GM21737 (cell line): ENCODE results near the gene KCNC1.

ENCODE experiments used
- ATAC-seq: cut with Tn5 transposase; IDR thresholded peaks from one replicate; pipeline ENCODE4 v1.9.1; 2021; ENCODE audit warnings: mild to moderate bottlenecking, moderate library complexity; ENCODE audit not compliant: unreplicated experiment

Gene KCNC1

GRCh38 chr11:17814546-17814945 is 80.0 kb downstream of the KCNC1 start:
- ATAC-seq: no peak

DNA sequence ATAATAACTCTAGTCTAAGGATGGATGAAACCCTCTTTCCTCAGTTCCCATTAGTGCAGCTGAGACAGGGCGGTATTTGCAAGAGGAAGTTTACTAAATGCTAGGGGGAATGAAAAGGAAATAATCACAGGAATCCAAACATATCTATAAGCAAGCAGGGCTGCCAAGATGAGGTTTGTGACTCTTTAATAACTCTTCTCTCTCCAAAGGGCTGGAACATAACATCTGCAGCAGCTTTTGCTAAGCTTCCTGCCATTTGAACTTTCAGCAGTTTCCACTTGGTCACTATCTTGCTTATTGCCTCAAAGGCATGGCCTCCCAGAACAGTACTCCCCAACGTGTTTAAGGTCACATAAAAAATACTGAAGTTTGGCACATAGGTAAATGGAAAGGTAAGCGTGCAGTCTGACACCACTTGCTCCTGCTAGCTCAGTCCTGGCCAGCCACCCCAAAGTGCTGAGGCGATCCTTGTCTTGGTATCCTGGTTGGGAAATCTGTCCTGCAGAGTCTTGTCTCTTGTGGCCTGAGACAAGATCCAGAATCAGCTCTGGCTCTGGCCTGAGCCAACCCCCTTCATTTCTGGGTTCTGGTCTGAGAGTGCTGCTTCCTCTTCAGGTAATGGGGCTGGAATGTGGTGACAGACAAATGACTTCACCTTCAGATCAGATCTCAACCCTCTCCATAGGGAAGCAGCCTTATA is 81.8 kb downstream of the KCNC1 start:
- ATAC-seq: no peak

DNA sequence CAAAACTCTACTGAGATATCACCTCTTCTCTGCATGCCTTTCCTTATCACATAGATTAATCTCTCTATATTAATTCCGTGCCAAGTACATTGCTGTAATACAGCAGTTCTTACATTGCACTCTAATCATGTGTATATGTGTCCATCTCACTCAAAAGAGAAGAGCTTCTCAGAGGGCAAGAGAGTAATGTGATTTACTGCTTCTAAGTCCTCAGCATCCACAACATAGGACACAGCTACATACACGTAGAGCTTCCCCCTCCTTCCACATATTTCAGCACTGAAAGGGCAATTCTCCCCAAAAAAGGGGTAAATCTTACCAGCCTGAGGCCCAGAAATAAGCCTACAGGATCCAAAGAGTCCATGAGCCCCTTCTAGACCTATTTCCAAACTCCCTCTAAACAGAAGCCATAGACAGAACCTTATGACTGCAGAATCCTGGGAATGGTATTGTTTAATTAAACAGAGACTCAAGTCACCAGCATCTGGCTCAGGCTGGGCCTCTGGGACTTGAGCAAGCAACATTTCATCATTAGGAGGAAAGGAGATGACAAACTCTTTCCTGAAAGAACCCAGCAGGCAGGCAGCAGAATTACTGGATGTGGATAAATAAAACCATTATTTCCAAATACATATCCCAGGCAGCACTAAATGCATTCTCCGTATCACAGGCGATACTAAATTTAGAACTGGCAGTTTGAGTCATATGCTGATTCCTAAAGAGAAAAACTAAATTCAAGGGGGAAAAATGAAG is 87.2 kb downstream of the KCNC1 start:
- no peak for ATAC-seq

GRCh38 chr11:17822401-17822781 is 87.8 kb downstream of the KCNC1 start:
- no peak for ATAC-seq

GRCh38 chr11:17827006-17827405 is 92.4 kb downstream of the KCNC1 start:
- ATAC-seq: no peak

DNA sequence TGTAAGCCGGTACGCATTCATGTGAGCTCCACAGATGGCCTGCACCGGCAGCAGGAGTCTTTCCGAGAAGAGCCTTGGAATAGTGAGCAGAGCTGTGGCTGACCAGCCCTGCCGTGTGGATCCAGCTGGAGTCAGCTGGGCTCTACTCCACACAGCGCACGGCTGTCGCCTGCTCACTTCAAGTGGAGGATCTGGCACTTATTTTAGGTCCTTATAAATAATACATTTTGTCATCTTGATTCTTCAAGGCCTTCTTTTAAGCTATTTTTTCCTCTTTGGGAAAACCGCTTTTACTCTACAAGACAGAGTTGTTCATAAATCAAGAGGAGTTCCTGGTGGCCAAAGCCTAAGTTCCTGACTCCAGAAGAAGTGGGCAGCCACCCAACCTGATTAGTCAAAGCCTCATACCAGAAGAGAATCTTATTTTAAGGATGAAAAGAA is 93.8 kb downstream of the KCNC1 start:
- no peak for ATAC-seq

- ATAC-seq: no peak
Observed at GRCh38 chr11:17831228-17831627, 96.6 kb downstream of the KCNC1 start.

DNA sequence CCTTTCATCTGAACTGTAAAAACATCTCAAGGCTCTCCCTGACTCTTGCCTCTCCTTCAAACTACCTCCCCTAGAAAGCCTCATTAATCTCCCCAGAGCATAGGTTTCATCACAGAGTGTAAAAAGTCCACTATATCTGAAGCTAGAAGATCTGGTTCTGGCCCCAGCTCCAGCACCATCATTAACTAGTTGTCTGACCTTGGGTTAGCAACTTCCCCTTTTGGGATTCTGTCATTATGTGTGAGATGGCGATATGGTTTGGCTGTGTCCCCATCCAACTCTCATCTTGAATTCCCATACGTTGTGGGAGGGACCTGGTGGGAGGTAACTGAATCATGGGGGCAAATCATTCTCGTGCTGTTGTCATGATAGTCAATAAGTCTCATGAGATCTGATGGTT is 97.3 kb downstream of the KCNC1 start:
- ATAC-seq: no peak
